Osteoblast (primary cell): Measurements from ENCODE around the gene PLB1. TPM values are rescaled to one million over a fixed set of nuclear protein-coding genes. Genes with fewer than 3 reads are reported as not detected.

Experiments
- DNase-seq: peaks from one replicate; pipeline ENCODE4 v3.0.0; 2011; ENCODE audit warnings: low spot score, mixed read lengths; ENCODE audit not compliant: insufficient read length; ENCODE audit errors: missing footprints
- H2AFZ ChIP-seq: 2 replicates; pipeline ENCODE4 v1.6.0; 2011; ENCODE audit warnings: mild to moderate bottlenecking, low read length
- H3K27ac ChIP-seq: 2 replicates; pipeline ENCODE4 v1.5.1; 2011; ENCODE audit warnings: mild to moderate bottlenecking, low read depth, low read length, moderate library complexity
- H3K27me3 ChIP-seq: 2 replicates; pipeline ENCODE4 v1.6.0; 2012; ENCODE audit warnings: mild to moderate bottlenecking, control low read depth, inconsistent platforms, low read length, moderate library complexity; ENCODE audit not compliant: insufficient read depth
- H3K36me3 ChIP-seq: 2 replicates; pipeline ENCODE4 v1.5.1; 2011; ENCODE audit warnings: mild to moderate bottlenecking, low read length, control low read depth, moderate library complexity; ENCODE audit not compliant: insufficient read depth
- H3K4me1 ChIP-seq: 2 replicates; pipeline ENCODE4 v1.5.1; 2011; ENCODE audit warnings: mild to moderate bottlenecking, low read length, control low read depth, moderate library complexity; ENCODE audit not compliant: insufficient read depth
- H3K4me2 ChIP-seq: 2 replicates; pipeline ENCODE4 v1.6.0; 2011; ENCODE audit warnings: mild to moderate bottlenecking, low read length; ENCODE audit not compliant: insufficient read depth
- H3K4me3 ChIP-seq: fragments of 200-600 bp; sonication (generic); 3 replicates; pipeline ENCODE4 v1.5.1; 2012; ENCODE audit warnings: mild to moderate bottlenecking, low read length, inconsistent platforms; ENCODE audit not compliant: insufficient read depth
- H3K79me2 ChIP-seq: 2 replicates; pipeline ENCODE4 v1.6.0; 2012; ENCODE audit warnings: mild to moderate bottlenecking, low read length, control low read depth, inconsistent platforms; ENCODE audit not compliant: insufficient read depth
- H3K9me3 ChIP-seq: 2 replicates; pipeline ENCODE4 v1.5.1; 2011; ENCODE audit warnings: low read depth, low read length, control low read depth
- H4K20me1 ChIP-seq: 2 replicates; pipeline ENCODE4 v1.6.0; 2012; ENCODE audit warnings: mild to moderate bottlenecking, low read length, control low read depth; ENCODE audit not compliant: insufficient read depth
- total RNA-seq: library from RNA; depleted of rRNA; stranded (reverse); fragments of >200 nt; gene quantifications from 2 replicates; pipeline ENCODE4 v1.2.3, GENCODE V29; 2012
- TF ChIP-seq, protein P1 (sequence below): IDR thresholded peaks from 2 replicates; pipeline ENCODE4 v1.5.1; 2011; ENCODE audit warnings: mild to moderate bottlenecking, low read depth, low read length, moderate library complexity; ENCODE audit errors: extremely low read depth

The PLB1 gene, protein sequence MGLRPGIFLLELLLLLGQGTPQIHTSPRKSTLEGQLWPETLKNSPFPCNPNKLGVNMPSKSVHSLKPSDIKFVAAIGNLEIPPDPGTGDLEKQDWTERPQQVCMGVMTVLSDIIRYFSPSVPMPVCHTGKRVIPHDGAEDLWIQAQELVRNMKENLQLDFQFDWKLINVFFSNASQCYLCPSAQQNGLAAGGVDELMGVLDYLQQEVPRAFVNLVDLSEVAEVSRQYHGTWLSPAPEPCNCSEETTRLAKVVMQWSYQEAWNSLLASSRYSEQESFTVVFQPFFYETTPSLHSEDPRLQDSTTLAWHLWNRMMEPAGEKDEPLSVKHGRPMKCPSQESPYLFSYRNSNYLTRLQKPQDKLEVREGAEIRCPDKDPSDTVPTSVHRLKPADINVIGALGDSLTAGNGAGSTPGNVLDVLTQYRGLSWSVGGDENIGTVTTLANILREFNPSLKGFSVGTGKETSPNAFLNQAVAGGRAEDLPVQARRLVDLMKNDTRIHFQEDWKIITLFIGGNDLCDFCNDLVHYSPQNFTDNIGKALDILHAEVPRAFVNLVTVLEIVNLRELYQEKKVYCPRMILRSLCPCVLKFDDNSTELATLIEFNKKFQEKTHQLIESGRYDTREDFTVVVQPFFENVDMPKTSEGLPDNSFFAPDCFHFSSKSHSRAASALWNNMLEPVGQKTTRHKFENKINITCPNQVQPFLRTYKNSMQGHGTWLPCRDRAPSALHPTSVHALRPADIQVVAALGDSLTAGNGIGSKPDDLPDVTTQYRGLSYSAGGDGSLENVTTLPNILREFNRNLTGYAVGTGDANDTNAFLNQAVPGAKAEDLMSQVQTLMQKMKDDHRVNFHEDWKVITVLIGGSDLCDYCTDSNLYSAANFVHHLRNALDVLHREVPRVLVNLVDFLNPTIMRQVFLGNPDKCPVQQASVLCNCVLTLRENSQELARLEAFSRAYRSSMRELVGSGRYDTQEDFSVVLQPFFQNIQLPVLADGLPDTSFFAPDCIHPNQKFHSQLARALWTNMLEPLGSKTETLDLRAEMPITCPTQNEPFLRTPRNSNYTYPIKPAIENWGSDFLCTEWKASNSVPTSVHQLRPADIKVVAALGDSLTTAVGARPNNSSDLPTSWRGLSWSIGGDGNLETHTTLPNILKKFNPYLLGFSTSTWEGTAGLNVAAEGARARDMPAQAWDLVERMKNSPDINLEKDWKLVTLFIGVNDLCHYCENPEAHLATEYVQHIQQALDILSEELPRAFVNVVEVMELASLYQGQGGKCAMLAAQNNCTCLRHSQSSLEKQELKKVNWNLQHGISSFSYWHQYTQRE (N-terminal part only)
- total RNA-seq = 0.36 and 0.88 TPM in 2 replicates

DNA sequence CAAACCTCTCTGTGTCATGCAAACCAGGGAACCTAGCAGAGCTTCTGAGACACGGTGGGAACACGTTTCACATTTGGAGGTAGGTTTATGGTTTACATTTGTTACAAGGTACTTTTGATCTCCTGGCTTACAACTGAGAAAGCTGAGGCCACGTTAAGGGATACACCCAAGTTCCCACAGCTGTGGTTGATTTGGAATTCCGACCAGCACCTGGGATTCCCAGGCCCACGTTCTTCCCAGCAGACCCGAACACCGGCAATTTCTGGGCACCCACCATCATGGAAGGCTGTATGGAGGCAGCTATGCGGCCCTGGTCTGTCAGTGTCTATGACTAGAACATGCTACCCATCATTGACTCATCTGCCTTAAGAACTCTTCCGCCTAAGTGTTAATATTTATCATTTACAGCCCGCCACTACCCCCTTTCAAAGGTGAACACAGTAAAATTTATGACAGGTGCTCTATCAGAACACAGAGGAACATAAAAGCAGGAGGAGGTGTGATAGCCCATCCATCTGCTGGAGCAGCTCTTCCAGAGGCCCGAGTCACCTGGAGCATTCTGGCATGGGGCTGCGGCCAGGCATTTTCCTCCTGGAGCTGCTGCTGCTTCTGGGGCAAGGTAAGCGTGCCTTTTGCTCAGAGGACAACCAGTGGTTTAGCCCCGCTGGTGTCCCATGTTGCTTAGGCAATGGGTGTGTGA lies at the start of gene PLB1:
Gene PLB1 (plus strand): TSS at position 510 of the 700 bp plus-strand sequence. CDS start 55 bp downstream, at position 565.
- Histone ChIP-seq H3K79me2 (no peaks in the 10 kb centered on the region), H3K36me3 (no peaks in the 10 kb centered on the region), H4K20me1 (no peaks in the 10 kb centered on the region), H3K4me3 (no peak within 1 kb of the TSS), H3K27ac (no peak within 1 kb of the TSS), H3K4me2 (no peak within 1 kb of the TSS), H2AFZ (no peak within 1 kb of the TSS), H3K27me3 (peaks cover 21% of the 10 kb centered on the region), H3K9me3 (no peaks in the 10 kb centered on the region), H3K4me1 (no peaks in the 10 kb centered on the region)
- TF ChIP-seq, protein P1, sequence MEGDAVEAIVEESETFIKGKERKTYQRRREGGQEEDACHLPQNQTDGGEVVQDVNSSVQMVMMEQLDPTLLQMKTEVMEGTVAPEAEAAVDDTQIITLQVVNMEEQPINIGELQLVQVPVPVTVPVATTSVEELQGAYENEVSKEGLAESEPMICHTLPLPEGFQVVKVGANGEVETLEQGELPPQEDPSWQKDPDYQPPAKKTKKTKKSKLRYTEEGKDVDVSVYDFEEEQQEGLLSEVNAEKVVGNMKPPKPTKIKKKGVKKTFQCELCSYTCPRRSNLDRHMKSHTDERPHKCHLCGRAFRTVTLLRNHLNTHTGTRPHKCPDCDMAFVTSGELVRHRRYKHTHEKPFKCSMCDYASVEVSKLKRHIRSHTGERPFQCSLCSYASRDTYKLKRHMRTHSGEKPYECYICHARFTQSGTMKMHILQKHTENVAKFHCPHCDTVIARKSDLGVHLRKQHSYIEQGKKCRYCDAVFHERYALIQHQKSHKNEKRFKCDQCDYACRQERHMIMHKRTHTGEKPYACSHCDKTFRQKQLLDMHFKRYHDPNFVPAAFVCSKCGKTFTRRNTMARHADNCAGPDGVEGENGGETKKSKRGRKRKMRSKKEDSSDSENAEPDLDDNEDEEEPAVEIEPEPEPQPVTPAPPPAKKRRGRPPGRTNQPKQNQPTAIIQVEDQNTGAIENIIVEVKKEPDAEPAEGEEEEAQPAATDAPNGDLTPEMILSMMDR = no peak
- DNase-seq = no peak

DNA sequence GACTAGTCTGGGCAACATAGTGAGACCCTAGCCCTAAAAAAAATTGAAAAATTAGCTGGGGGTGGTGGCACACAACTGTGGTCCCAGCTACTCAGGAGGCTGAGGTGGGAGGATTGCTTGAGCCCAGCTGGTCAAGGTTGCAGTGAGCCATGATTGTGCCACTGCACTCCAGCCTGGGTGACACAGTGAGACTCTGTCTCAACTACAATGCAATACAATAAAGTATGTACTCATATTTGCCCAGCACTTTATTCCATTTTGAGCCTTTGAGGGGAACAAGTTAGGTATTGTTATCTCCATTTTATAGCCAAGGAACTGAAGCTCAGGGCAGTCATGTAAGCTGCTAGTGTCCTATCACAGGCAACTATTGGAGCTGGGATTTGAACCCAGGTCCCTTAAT lies 49.3 kb upstream of the PLB1 start:
- no peaks in the 10 kb centered on the region for H3K27me3 ChIP-seq
- peak overlapping the region; percentile 46 for H3K4me2 ChIP-seq
- no peak overlapping the region for H3K4me3 ChIP-seq
- TF ChIP-seq, protein P1 = no peak
- DNase-seq = no peak
- peak overlapping the region; percentile 95 for H3K27ac ChIP-seq
- H3K4me1 ChIP-seq = peaks cover 53% of the 10 kb centered on the region
- no peaks in the 10 kb centered on the region for H4K20me1 ChIP-seq
- H3K9me3 ChIP-seq = no peaks in the 10 kb centered on the region
- H3K79me2 ChIP-seq = no peaks in the 10 kb centered on the region
- no peaks in the 10 kb centered on the region for H3K36me3 ChIP-seq
- H2AFZ ChIP-seq = no peak overlapping the region

DNA sequence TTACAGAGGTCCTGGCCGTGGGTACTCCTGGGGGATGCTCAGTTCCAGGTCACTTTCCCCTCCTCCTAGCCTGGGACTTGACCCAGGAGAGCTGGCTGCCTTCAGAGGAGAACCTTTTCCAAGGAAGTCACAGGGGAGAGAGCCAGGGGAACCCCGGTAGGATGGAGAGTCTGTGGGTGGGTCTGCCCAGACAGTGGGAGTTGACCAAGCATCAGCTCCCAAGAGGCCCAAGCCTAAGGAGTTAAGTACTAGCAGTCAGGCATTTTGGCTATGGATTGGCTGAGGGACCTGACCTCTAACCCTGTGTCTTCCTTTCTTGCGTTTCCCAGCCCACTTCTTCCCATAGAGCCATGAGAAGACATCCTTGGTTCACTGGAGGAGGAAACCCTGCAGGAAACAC lies 48.8 kb upstream of the PLB1 start:
- no peak overlapping the region for H3K4me3 ChIP-seq

More for the DNA sequence above, 48.8 kb upstream of the PLB1 start:
- no peaks in the 10 kb centered on the region for H3K79me2 ChIP-seq
- H3K36me3 ChIP-seq = no peaks in the 10 kb centered on the region
- H4K20me1 ChIP-seq = no peaks in the 10 kb centered on the region
- no peak for DNase-seq
- no peaks in the 10 kb centered on the region for H3K9me3 ChIP-seq
- no peak overlapping the region for H2AFZ ChIP-seq
- H3K27me3 ChIP-seq = no peaks in the 10 kb centered on the region
- TF ChIP-seq, protein P1 = no peak
- no peak overlapping the region for H3K4me2 ChIP-seq
- peaks cover 53% of the 10 kb centered on the region for H3K4me1 ChIP-seq
- peak overlapping the region; percentile 95 for H3K27ac ChIP-seq
